Natural killer cell (primary cell): Measurements from ENCODE around the gene VWA7. TPM values are rescaled to one million over a fixed set of nuclear protein-coding genes. Genes with fewer than 3 reads are reported as not detected.
"Not testable (repeated sequence)": the region's sequence is repeated elsewhere in the genome, so short reads cannot be mapped to it uniquely, and the experiment has no call there.

Experiments used
- ATAC-seq, 3 donors: fragments of 150-1000 bp in 2 of 3; fragments of 200-7000 bp in 1 of 3; cut with Tn5 transposase; 1 replicate in 1 of 3; 2 replicates in 2 of 3; pipeline ENCODE4 v1.10.0; 2021; ENCODE audit warnings: mild to moderate bottlenecking in 2 of 3, moderate library complexity in 2 of 3
- DNase-seq, 2 donors: peaks; one replicate each; pipeline versions ENCODE4 v3.0.0 to v3.0.0-alpha.2; 2013 to 2021; ENCODE audit warnings: mixed read lengths in 1 of 2
- H3K27ac ChIP-seq: one replicate; pipeline ENCODE4 v1.5.1; 2013; ENCODE audit warnings: mild to moderate bottlenecking, low read length
- H3K27me3 ChIP-seq: one replicate; pipeline ENCODE4 v1.6.1; 2013; ENCODE audit warnings: low read length; ENCODE audit not compliant: control insufficient read depth, insufficient read depth
- H3K36me3 ChIP-seq: one replicate; pipeline ENCODE4 v1.6.1; 2013; ENCODE audit warnings: low read length; ENCODE audit not compliant: control insufficient read depth, insufficient read depth
- H3K4me1 ChIP-seq: one replicate; pipeline ENCODE4 v1.6.1; 2013; ENCODE audit warnings: low read length; ENCODE audit not compliant: control insufficient read depth, insufficient read depth
- H3K4me3 ChIP-seq: one replicate; pipeline ENCODE4 v1.5.1; 2013; ENCODE audit warnings: low read length
- H3K9me3 ChIP-seq: one replicate; pipeline ENCODE4 v1.6.1; 2013; ENCODE audit warnings: low read length; ENCODE audit not compliant: control insufficient read depth, insufficient read depth
- H3K27ac Mint-ChIP-seq, 2 donors: one replicate each; pipeline ENCODE4 v1.8.0; 2022; ENCODE audit warnings: mild to moderate bottlenecking in 2 of 2, mixed read lengths in 2 of 2, moderate library complexity in 1 of 2
- H3K27me3 Mint-ChIP-seq, 2 donors: one replicate each; pipeline ENCODE4 v1.8.0; 2022; ENCODE audit warnings: low read depth in 2 of 2, mixed read lengths in 2 of 2
- H3K36me3 Mint-ChIP-seq: one replicate; pipeline ENCODE4 v1.8.0; 2022; ENCODE audit warnings: mixed read lengths
- H3K4me1 Mint-ChIP-seq, 2 donors: one replicate each; pipeline ENCODE4 v1.8.0; 2022; ENCODE audit warnings: mixed read lengths in 2 of 2
- H3K4me3 Mint-ChIP-seq: one replicate; pipeline ENCODE4 v1.8.0; 2022; ENCODE audit warnings: mild to moderate bottlenecking, moderate library complexity, mixed read lengths
- H3K9me3 Mint-ChIP-seq, 2 donors: one replicate each; pipeline ENCODE4 v1.8.0; 2022; ENCODE audit warnings: mixed read lengths in 2 of 2
- CTCF ChIP-seq: fragments of 200-600 bp; IDR thresholded peaks from one replicate; pipeline ENCODE4 v1.8.0; 2022; ENCODE audit warnings: antibody characterized with exemption
- WGBS: methylation state at CpG from one replicate; pipeline ENCODE4 v1.1.7; 2013; ENCODE audit warnings: missing lambda C conversion rate; ENCODE audit not compliant: insufficient coverage; 5-methylcytosine and 5-hydroxymethylcytosine counted together
- intact Hi-C: fragments of 100-400 bp; cut with micrococcal nuclease; formaldehyde crosslinking; loops from one replicate; pipeline ENCODE4 v1.14.2; 2022
- total RNA-seq, 4 donors: library from RNA; stranded (reverse); fragments of 120-200 nt in 1 of 4; gene quantifications; one replicate each; pipeline versions ENCODE4 v1.2.3 to v1.2.4, GENCODE V29; 2013 to 2022

The VWA7 gene
- total RNA-seq, 3 donors from 2014 or later (not counting 1 experiment from before 2014, with no cell fraction given) = 2.4 to 4.7 (median 3.2) TPM

GRCh38 chr6:31822036-31822821 is 45.1 kb upstream of the VWA7 start:
- H3K9me3 Mint-ChIP-seq = no peaks in the 10 kb centered on the region
- 3% methylated on average over 21 of the region's 25 CpGs for WGBS
- Histone ChIP-seq H3K9me3 (no peaks in the 10 kb centered on the region), H3K27ac (peak overlapping the region; percentile 76), H3K36me3 (no peaks in the 10 kb centered on the region), H3K4me1 (peaks cover 44% of the 10 kb centered on the region), H3K4me3 (peak overlapping the region; percentile 54), H3K27me3 (no peaks in the 10 kb centered on the region)
- ATAC-seq (peak; percentile 52 to 56 (median 54)), DNase-seq (peak; percentile 45 to 75)
- H3K4me3 Mint-ChIP-seq = peak overlapping the region; percentile 93
- H3K27ac Mint-ChIP-seq = peak overlapping the region; percentile 92 to 94
- peaks cover 32 to 38% of the 10 kb centered on the region in 2 donors for H3K4me1 Mint-ChIP-seq
- no peaks in the 10 kb centered on the region for H3K27me3 Mint-ChIP-seq
- no peaks in the 10 kb centered on the region for H3K36me3 Mint-ChIP-seq
- TF ChIP-seq CTCF = no peak
- intact Hi-C loops = no loop called here

DNA sequence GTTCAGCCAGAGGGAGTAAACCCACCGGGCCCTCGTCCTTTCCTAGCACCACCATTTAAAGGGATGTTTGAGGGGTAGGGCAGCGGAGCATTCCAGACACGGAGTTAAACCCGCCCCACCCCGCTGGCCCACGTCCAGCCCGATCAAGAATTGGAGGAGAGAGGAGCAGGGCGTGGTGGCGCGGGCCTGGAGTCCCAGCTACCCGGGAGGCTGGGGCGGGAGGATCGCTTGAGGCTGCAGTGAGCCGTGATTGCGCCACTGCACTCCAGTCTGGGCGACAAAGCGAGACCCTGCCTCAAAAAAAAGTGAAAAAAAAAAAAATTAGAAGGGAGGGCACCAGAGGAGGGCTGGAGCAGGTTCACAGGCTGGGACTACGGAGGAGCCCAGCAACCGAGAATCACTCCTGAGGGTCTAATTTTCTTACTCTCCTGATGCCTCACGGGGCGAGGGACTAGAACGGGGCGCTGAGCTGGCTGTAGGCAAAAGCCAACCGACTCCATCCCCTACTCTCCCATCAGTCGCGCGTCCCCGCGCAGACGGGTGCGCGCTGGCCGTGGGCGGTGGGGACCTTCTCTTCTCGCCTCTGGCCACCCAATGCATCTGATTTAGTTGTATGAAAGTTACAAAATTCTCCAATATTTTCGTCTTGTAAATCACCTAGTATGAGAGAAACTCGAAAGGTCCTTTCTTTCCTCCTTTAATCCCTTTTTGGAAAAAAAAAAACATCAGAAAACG is 44.3 kb upstream of the VWA7 start:
- 8% methylated on average over 36 of the region's 39 CpGs for WGBS
- no peaks in the 10 kb centered on the region for H3K36me3 ChIP-seq
- Mint-ChIP-seq H3K9me3 (no peaks in the 10 kb centered on the region), H3K4me1 (peaks cover 27 to 31% of the 10 kb centered on the region in 2 donors), H3K27ac (peak overlapping the region; percentile 92 to 94), H3K27me3 (no peaks in the 10 kb centered on the region), H3K36me3 (no peaks in the 10 kb centered on the region), H3K4me3 (peak overlapping the region; percentile 93)
- intact Hi-C loops = no loop called here
- no peak for TF ChIP-seq CTCF
- H3K4me3 ChIP-seq = peak overlapping the region; percentile 54
- DNase-seq (no peak), ATAC-seq (peak; percentile 53 to 59 (median 55))
- H3K9me3 ChIP-seq = no peaks in the 10 kb centered on the region
- H3K27me3 ChIP-seq = no peaks in the 10 kb centered on the region
- peaks cover 40% of the 10 kb centered on the region for H3K4me1 ChIP-seq
- peak overlapping the region; percentile 76 for H3K27ac ChIP-seq

GRCh38 chr6:31820399-31820798 is 43.3 kb upstream of the VWA7 start:
- H3K4me1 ChIP-seq = peaks cover 32% of the 10 kb centered on the region
- H3K4me3 ChIP-seq, H3K27me3 Mint-ChIP-seq, H3K27ac ChIP-seq, H3K9me3 ChIP-seq, H3K36me3 ChIP-seq, H3K36me3 Mint-ChIP-seq, H3K27me3 ChIP-seq, intact Hi-C loops, ATAC-seq, DNase-seq, H3K9me3 Mint-ChIP-seq: not testable (repeated sequence)
- H3K27ac Mint-ChIP-seq = peak overlapping the region in 1 of 2 donors; percentile 92
- peaks cover 27 to 31% of the 10 kb centered on the region in 2 donors for H3K4me1 Mint-ChIP-seq
- H3K4me3 Mint-ChIP-seq = peak overlapping the region; percentile 93
- 96% methylated on average over 8 of the region's 10 CpGs for WGBS

- DNase-seq (no peak), ATAC-seq (no peak)
- Histone ChIP-seq H3K4me1 (peaks cover 32% of the 10 kb centered on the region), H3K4me3 (no peak overlapping the region), H3K36me3 (no peaks in the 10 kb centered on the region), H3K27ac (no peak overlapping the region), H3K27me3 (no peaks in the 10 kb centered on the region), H3K9me3 (no peaks in the 10 kb centered on the region)
- intact Hi-C loops = no loop called here
- Mint-ChIP-seq H3K9me3 (no peaks in the 10 kb centered on the region), H3K27ac (no peak overlapping the region), H3K27me3 (no peaks in the 10 kb centered on the region), H3K36me3 (no peaks in the 10 kb centered on the region), H3K4me3 (peak overlapping the region; percentile 70), H3K4me1 (peaks cover 30 to 31% of the 10 kb centered on the region in 2 donors)
- TF ChIP-seq CTCF = no peak
Observed at GRCh38 chr6:31819871-31820299, 42.8 kb upstream of the VWA7 start.

GRCh38 chr6:31817929-31818511 is 40.9 kb upstream of the VWA7 start:
- Mint-ChIP-seq H3K27ac (peak overlapping the region; percentile 85 to 88), H3K4me1 (peaks cover 38 to 41% of the 10 kb centered on the region in 2 donors), H3K4me3 (peak overlapping the region; percentile 92)
- H3K27ac ChIP-seq = peak overlapping the region; percentile 75
- H3K27me3 ChIP-seq, ATAC-seq, intact Hi-C loops, H3K27me3 Mint-ChIP-seq, H3K36me3 ChIP-seq, H3K9me3 ChIP-seq, H3K9me3 Mint-ChIP-seq, H3K36me3 Mint-ChIP-seq: not testable (repeated sequence)
- peaks cover 42% of the 10 kb centered on the region for H3K4me1 ChIP-seq
- 34% methylated on average over 5 of the region's 8 CpGs for WGBS
- H3K4me3 ChIP-seq = peak overlapping the region; percentile 58
- DNase-seq = peak in 1 of 2 donors; percentile 36
